Muscle of arm (tissue), 12 donors: ENCODE measurements around the gene PLEKHA7. TPM values are rescaled to one million over a fixed set of nuclear protein-coding genes. Genes with fewer than 3 reads are reported as not detected.

ENCODE experiments used
- DNase-seq: peaks from one replicate; pipeline ENCODE4 v3.0.0-alpha.2; 2013
- polyA plus RNA-seq, 12 donors: library from polyadenylated mRNA; unstranded; fragments of 120-200 nt; gene quantifications; one replicate each; pipeline ENCODE4 v1.2.1, GENCODE V29; 2013; ENCODE audit not compliant: insufficient read length in 12 of 12

The PLEKHA7 gene
- polyA plus RNA-seq, 12 donors = 4.9 to 20.3 (median 6.0) TPM; not detected in 1

GRCh38 chr11:16814410-16815046 lies 199.7 kb downstream of the PLEKHA7 start:
- DNase-seq = no peak

GRCh38 chr11:16813126-16813525 lies 201.1 kb downstream of the PLEKHA7 start:
- DNase-seq = no peak

GRCh38 chr11:16812274-16812673 lies 201.9 kb downstream of the PLEKHA7 start:
- no peak for DNase-seq

- DNase-seq = no peak
Measured at GRCh38 chr11:16811136-16812020, 202.8 kb downstream of the PLEKHA7 start.

GRCh38 chr11:16809886-16810668 lies 204.1 kb downstream of the PLEKHA7 start:
- peak; percentile 41 for DNase-seq

GRCh38 chr11:16807306-16807705 lies 206.9 kb downstream of the PLEKHA7 start:
- DNase-seq = no peak

- DNase-seq = peak; percentile 59
Measured at GRCh38 chr11:16806791-16807190, 207.4 kb downstream of the PLEKHA7 start.

- DNase-seq = no peak
Measured at GRCh38 chr11:16805938-16806337, 208.3 kb downstream of the PLEKHA7 start.

GRCh38 chr11:16804104-16804947 lies 209.9 kb downstream of the PLEKHA7 start:
- peak; percentile 58 for DNase-seq

GRCh38 chr11:16801288-16801980 lies 212.8 kb downstream of the PLEKHA7 start:
- no peak for DNase-seq

GRCh38 chr11:16800382-16800781 lies 213.8 kb downstream of the PLEKHA7 start:
- DNase-seq = no peak

GRCh38 chr11:16799890-16800289 lies 214.3 kb downstream of the PLEKHA7 start:
- DNase-seq = no peak

GRCh38 chr11:16799221-16799620 lies 215.0 kb downstream of the PLEKHA7 start:
- no peak for DNase-seq

- DNase-seq = no peak
Measured at GRCh38 chr11:16797776-16798175, 216.4 kb downstream of the PLEKHA7 start.

- DNase-seq = no peak
Measured at GRCh38 chr11:16796311-16796710, 217.9 kb downstream of the PLEKHA7 start.

GRCh38 chr11:16795146-16795545 lies 219.1 kb downstream of the PLEKHA7 start:
- no peak for DNase-seq

GRCh38 chr11:16794047-16794818 lies 220.0 kb downstream of the PLEKHA7 start:
- DNase-seq = no peak

- no peak for DNase-seq
Measured at GRCh38 chr11:16793511-16793910, 220.7 kb downstream of the PLEKHA7 start.

GRCh38 chr11:16793009-16793408 lies 221.2 kb downstream of the PLEKHA7 start:
- no peak for DNase-seq

GRCh38 chr11:16792426-16792825 lies 221.8 kb downstream of the PLEKHA7 start:
- DNase-seq = no peak
